PC-3 (cell line): ENCODE results near the gene GFER. TPM values are rescaled to one million over a fixed set of nuclear protein-coding genes. Genes with fewer than 3 reads are reported as not detected.

ENCODE experiments used
- ATAC-seq: fragments of 200-7000 bp; cut with Tn5 transposase; 2 replicates; pipeline ENCODE4 v1.9.1; 2020; ENCODE audit warnings: mild to moderate bottlenecking, moderate library complexity
- Bru-seq: library from RNA; stranded (reverse); fragments of 400-500 nt; gene quantifications from one replicate; lab custom pipeline; 2021; lab: Mats Ljungman, UMichigan
- BruChase-seq, 2 experiments: library from RNA; stranded (reverse); fragments of 400-500 nt; gene quantifications; one replicate each; lab custom pipeline; 2021; lab: Mats Ljungman, UMichigan
- BruUV-seq: library from RNA; stranded (reverse); fragments of 400-500 nt; replicated peaks from 2 replicates; lab custom pipeline; 2021; lab: Mats Ljungman, UMichigan
- CTCF ChIA-PET: fragments of 300-600 bp; sonication (Branson Sonifier 250); formaldehyde crosslinking; loops from one replicate; lab custom pipeline; 2022; ENCODE audit warnings: antibody characterized with exemption; lab: Charles Lee
- POLR2A ChIA-PET: fragments of 300-600 bp; sonication (Branson Sonifier 250); formaldehyde crosslinking; loops from one replicate; lab custom pipeline; 2022; ENCODE audit warnings: antibody characterized with exemption; ENCODE audit not compliant: unreplicated experiment; lab: Charles Lee
- DNase-seq: peaks from one replicate; pipeline ENCODE4 v3.0.0-alpha.2; 2015
- H2AFZ ChIP-seq: fragments of 300-600 bp; sonication (generic); 2 replicates; pipeline ENCODE4 v1.6.0; 2016; ENCODE audit warnings: antibody characterized with exemption, low read length
- H3F3A ChIP-seq: fragments of 300-600 bp; sonication (generic); one replicate; pipeline ENCODE4 v1.6.0; 2017; ENCODE audit warnings: antibody characterized with exemption, low read length, control low read depth, mild to moderate bottlenecking; ENCODE audit not compliant: unreplicated experiment
- H3K27ac ChIP-seq: fragments of 300-600 bp; sonication (generic); 2 replicates; pipeline ENCODE4 v1.5.1; 2016; ENCODE audit warnings: mild to moderate bottlenecking, low read length
- H3K27me3 ChIP-seq: fragments of 300-600 bp; sonication (generic); 2 replicates; pipeline ENCODE4 v1.6.1; 2016; ENCODE audit warnings: low read length, mixed read lengths
- H3K36me3 ChIP-seq: fragments of 300-600 bp; sonication (generic); 2 replicates; pipeline ENCODE4 v1.6.1; 2016; ENCODE audit warnings: low read depth, mixed run types, low read length, mixed read lengths
- H3K4me1 ChIP-seq: fragments of 300-600 bp; sonication (generic); 2 replicates; pipeline ENCODE4 v1.5.1; 2016; ENCODE audit warnings: low read length; ENCODE audit not compliant: insufficient read depth
- H3K4me2 ChIP-seq: fragments of 300-600 bp; sonication (generic); 2 replicates; pipeline ENCODE4 v1.6.0; 2016; ENCODE audit warnings: low read length
- H3K4me3 ChIP-seq: fragments of 300-600 bp; sonication (generic); 2 replicates; pipeline ENCODE4 v1.5.1; 2016; ENCODE audit warnings: mild to moderate bottlenecking, low read length, mixed read lengths
- H3K79me2 ChIP-seq: fragments of 300-600 bp; sonication (generic); 2 replicates; pipeline ENCODE4 v1.6.1; 2017; ENCODE audit warnings: low read length, mixed read lengths
- H3K9ac ChIP-seq: fragments of 300-600 bp; sonication (generic); 2 replicates; pipeline ENCODE4 v1.6.0; 2016; ENCODE audit warnings: mild to moderate bottlenecking, low read length
- H3K9me2 ChIP-seq: fragments of 300-600 bp; sonication (generic); replicated peaks from 2 replicates; pipeline ENCODE4 v1.6.1; 2016; ENCODE audit warnings: mixed run types, low read length, mixed read lengths
- H3K9me3 ChIP-seq: fragments of 300-600 bp; sonication (generic); 2 replicates; pipeline ENCODE4 v1.6.1; 2016; ENCODE audit warnings: low read length, mixed read lengths
- H4K20me1 ChIP-seq: fragments of 300-600 bp; sonication (generic); 2 replicates; pipeline ENCODE4 v1.6.1; 2016; ENCODE audit warnings: low read length, mixed read lengths
- CTCF ChIP-seq: fragments of 300-600 bp; sonication (generic); conservative IDR thresholded peaks from 2 replicates; pipeline ENCODE4 v1.5.1; 2017; ENCODE audit warnings: antibody characterized with exemption, low read depth, mild to moderate bottlenecking, low read length
- EZH2 ChIP-seq: fragments of 300-600 bp; sonication (generic); IDR thresholded peaks from one replicate; pipeline ENCODE4 v1.6.1; 2017; ENCODE audit warnings: antibody characterized with exemption, mild to moderate bottlenecking, low read length; ENCODE audit not compliant: unreplicated experiment
- EZH2phosphoT487 ChIP-seq: fragments of 300-600 bp; sonication (generic); IDR thresholded peaks from 2 replicates; pipeline ENCODE4 v1.6.1; 2018; ENCODE audit warnings: mild to moderate bottlenecking, antibody characterized with exemption, low read length, borderline replicate concordance
- intact Hi-C: fragments of 100-400 bp; cut with micrococcal nuclease; formaldehyde crosslinking; loops from 2 replicates; pipeline ENCODE4 v1.9.0; 2023
- long read RNA-seq: library from polyadenylated mRNA; unstranded; transcript quantifications from one replicate; pipeline ENCODE4 v2.0.0, GENCODE V29; 2021; ENCODE audit not compliant: unreplicated experiment
- total RNA-seq: library from RNA; depleted of rRNA; stranded (reverse); fragments of >200 nt; gene quantifications from 2 replicates; pipeline ENCODE4 v1.2.3, GENCODE V29; 2014; rRNA removed

The GFER gene
- total RNA-seq = 66.8 and 77.2 TPM in 2 replicates
- Bru-seq, nascent RNA = percentile 62 among the genes with signal in this experiment
- BruChase-seq, experiment 1, labeled RNA remaining after a 6-hour chase = percentile 89 among the genes with signal in this experiment
- BruChase-seq, experiment 2, labeled RNA remaining after a 2-hour chase = percentile 86 among the genes with signal in this experiment
- long read RNA-seq, transcript GFER-201 (3 exons, 2,345 nt) = major isoform, 34 of 45 reads
- long read RNA-seq, partial matches to known transcripts = 0 of 45 reads
- long read RNA-seq, other reads (novel, unspliced or antisense) = 8 of 45 reads

DNA sequence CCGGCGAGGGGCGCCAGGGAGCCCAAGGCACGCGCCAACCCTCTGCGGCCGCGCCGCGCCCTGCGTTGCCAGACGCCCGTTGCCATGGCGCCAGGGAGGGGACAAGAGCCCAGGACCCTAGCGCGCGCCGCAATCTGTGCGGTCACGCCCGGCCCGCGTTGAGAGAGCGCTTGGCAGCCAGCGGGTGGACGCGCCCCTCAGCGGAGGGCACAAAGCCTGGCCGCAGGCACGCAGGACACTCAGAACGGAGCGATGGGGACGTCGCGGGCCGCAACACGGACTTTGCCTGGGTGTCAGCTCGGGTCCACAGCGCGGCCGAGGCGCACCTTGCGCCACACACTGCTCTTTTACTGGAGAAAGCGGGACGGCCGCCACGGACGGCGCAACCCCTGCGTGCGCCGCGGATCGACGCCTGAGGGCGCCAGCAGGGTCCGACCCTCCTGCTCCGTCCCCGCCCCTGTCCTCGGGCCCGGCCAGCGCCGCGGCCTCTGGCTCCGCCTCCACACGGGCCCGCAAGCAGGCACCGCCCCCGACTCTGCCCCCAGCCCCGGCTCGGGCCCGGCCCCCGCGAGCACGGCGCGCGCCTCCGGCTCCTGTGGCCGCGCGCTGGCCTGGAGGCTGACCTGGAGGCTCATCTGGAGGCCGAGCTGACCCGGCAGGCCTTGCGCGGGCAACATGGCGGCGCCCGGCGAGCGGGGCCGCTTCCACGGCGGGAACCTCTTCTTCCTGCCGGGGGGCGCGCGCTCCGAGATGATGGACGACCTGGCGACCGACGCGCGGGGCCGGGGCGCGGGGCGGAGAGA, at the start of gene GFER:
GFER (plus strand) TSS at position 650 of the 803 bp plus-strand sequence; CDS start at position 676, 26 bp downstream.
- CTCF ChIA-PET = no interaction called here
- Histone ChIP-seq H3K4me2 (peak within 1 kb of the TSS; percentile 95), H4K20me1 (no peaks in the 10 kb centered on the region), H3K4me1 (peaks cover 45% of the 10 kb centered on the region), H3K9me2 (no peaks in the 10 kb centered on the region), H3F3A (peaks cover 3% of the 10 kb centered on the region), H3K9ac (peak within 1 kb of the TSS; percentile 85), H3K27me3 (no peaks in the 10 kb centered on the region), H3K4me3 (peak within 1 kb of the TSS; percentile 90), H3K36me3 (no peaks in the 10 kb centered on the region; the same call in 1 of the 2 replicates), H2AFZ (peak within 1 kb of the TSS; percentile 72), H3K79me2 (peaks cover 19% of the 10 kb centered on the region), H3K27ac (no peak within 1 kb of the TSS), H3K9me3 (no peaks in the 10 kb centered on the region)
- TF ChIP-seq EZH2 = no peak
- TF ChIP-seq EZH2phosphoT487 = 0 out of 2 replicates have a peak, but pooled peaks have one; percentile 59
- no peak; the same call in 1 of the 2 replicates for TF ChIP-seq CTCF
- POLR2A ChIA-PET = interaction anchor here (0.6 kb wide), 1 partner anchor 24 kb away, joined by 4 read pairs; no protein-coding TSS in a partner anchor
- ATAC-seq (peak; percentile 76), DNase-seq (peak; percentile 86)
- BruUV-seq = no TSS peak
- intact Hi-C loops = no loop called here

- Histone ChIP-seq H3K79me2 (no peaks in the 10 kb centered on the region), H3K36me3 (no peaks in the 10 kb centered on the region), H3K4me2 (no peak overlapping the region), H3K9ac (no peak overlapping the region), H3K4me3 (no peak overlapping the region), H3K9me3 (no peaks in the 10 kb centered on the region), H3K27ac (no peak overlapping the region), H4K20me1 (no peaks in the 10 kb centered on the region), H2AFZ (no peak overlapping the region), H3F3A (no peaks in the 10 kb centered on the region), H3K9me2 (no peaks in the 10 kb centered on the region), H3K27me3 (no peaks in the 10 kb centered on the region), H3K4me1 (peaks cover 14% of the 10 kb centered on the region)
- intact Hi-C loops = no loop called here
- ChIA-PET POLR2A (no interaction called here), CTCF (no interaction called here)
- no peak for ATAC-seq
- DNase-seq = no peak
- TF ChIP-seq CTCF = no peak
- TF ChIP-seq EZH2phosphoT487 = no peak
- no peak for TF ChIP-seq EZH2
- BruUV-seq = no TSS peak
These were observed 47.0 kb upstream of the GFER start for GRCh38 chr16:1936945-1937479.
